NCI-H69 (cell line): ENCODE data around the gene UBE2F.
A peak's percentile ranks its signal among the peaks of the same experiment; 100 is the strongest.

Experiments used
- DNase-seq: peaks from one replicate; lab custom pipeline; 2025; lab: John Stamatoyannopoulos, UW

The UBE2F gene

GRCh38 chr2:238080518-238080917, 113.7 kb downstream of the UBE2F start:
- DNase-seq, result no peak

- DNase-seq, result peak; percentile 7
Observed at GRCh38 chr2:238081150-238081549, 114.3 kb downstream of the UBE2F start.

GRCh38 chr2:238081561-238081960, 114.7 kb downstream of the UBE2F start:
- no peak for DNase-seq

GRCh38 chr2:238082151-238082550, 115.3 kb downstream of the UBE2F start:
- DNase-seq, result no peak

- DNase-seq, result no peak
Observed at GRCh38 chr2:238082827-238083226, 116.0 kb downstream of the UBE2F start.

GRCh38 chr2:238083919-238084318, 117.1 kb downstream of the UBE2F start:
- DNase-seq, result no peak

- no peak for DNase-seq
Observed at GRCh38 chr2:238084761-238085160, 117.9 kb downstream of the UBE2F start.

GRCh38 chr2:238085899-238086298, 119.1 kb downstream of the UBE2F start:
- DNase-seq, result no peak

GRCh38 chr2:238087211-238087610, 120.4 kb downstream of the UBE2F start:
- no peak for DNase-seq

- DNase-seq, result no peak
Observed at GRCh38 chr2:238090887-238091286, 124.1 kb downstream of the UBE2F start.

GRCh38 chr2:238091436-238092060, 124.7 kb downstream of the UBE2F start:
- no peak for DNase-seq
